Cardiac muscle cell (in vitro differentiated cells and primary cell): ENCODE measurements around the gene SECISBP2. TPM values are rescaled to one million over a fixed set of nuclear protein-coding genes. Genes with fewer than 3 reads are reported as not detected.

Experiments used
- DNase-seq, 2 donors: peaks; one replicate each; pipeline versions ENCODE4 v3.0.0 to v3.0.0-alpha.2; 2010 to 2017; ENCODE audit warnings: low read depth in 1 of 2, low spot score in 1 of 2
- H3K27ac ChIP-seq: fragments of 200-600 bp; sonication (generic); 2 replicates; pipeline ENCODE4 v1.5.1; 2016
- H3K27me3 ChIP-seq: fragments of 200-600 bp; sonication (generic); 2 replicates; pipeline ENCODE4 v1.6.0; 2016; ENCODE audit warnings: control low read depth
- H3K36me3 ChIP-seq: fragments of 200-600 bp; sonication (generic); 2 replicates; pipeline ENCODE4 v1.5.1; 2016; ENCODE audit warnings: control low read depth
- H3K4me1 ChIP-seq: fragments of 200-600 bp; sonication (generic); 2 replicates; pipeline ENCODE4 v1.8.1; 2017; ENCODE audit warnings: low read depth, mild to moderate bottlenecking, mixed run types
- H3K4me3 ChIP-seq: fragments of 200-600 bp; sonication (generic); 2 replicates; pipeline ENCODE4 v1.5.1; 2016; ENCODE audit warnings: mild to moderate bottlenecking
- H3K9me3 ChIP-seq: fragments of 200-600 bp; sonication (generic); 2 replicates; pipeline ENCODE4 v1.5.1; 2017; ENCODE audit warnings: low read depth, mild to moderate bottlenecking, control low read depth
- polyA plus RNA-seq: library from polyadenylated mRNA; unstranded; fragments of >200 nt; fragmentation: Nextera tagmentation; extraction: Ambion mirVana; gene quantifications from 2 replicates; pipeline ENCODE4 v1.2.1, GENCODE V29; 2016
- total RNA-seq: library from RNA; depleted of rRNA; stranded (reverse); fragments of >200 nt; gene quantifications from 2 replicates; pipeline ENCODE4 v1.2.3, GENCODE V29; 2016
- TF ChIP-seq, protein P1 (sequence below): IDR thresholded peaks from 2 replicates; pipeline ENCODE4 v1.5.1; 2012; ENCODE audit warnings: low read depth, mild to moderate bottlenecking, low read length

The SECISBP2 gene
- total and polyA plus RNA-seq, 2 experiments from 2014 or later = 20.4 to 20.5 TPM

DNA sequence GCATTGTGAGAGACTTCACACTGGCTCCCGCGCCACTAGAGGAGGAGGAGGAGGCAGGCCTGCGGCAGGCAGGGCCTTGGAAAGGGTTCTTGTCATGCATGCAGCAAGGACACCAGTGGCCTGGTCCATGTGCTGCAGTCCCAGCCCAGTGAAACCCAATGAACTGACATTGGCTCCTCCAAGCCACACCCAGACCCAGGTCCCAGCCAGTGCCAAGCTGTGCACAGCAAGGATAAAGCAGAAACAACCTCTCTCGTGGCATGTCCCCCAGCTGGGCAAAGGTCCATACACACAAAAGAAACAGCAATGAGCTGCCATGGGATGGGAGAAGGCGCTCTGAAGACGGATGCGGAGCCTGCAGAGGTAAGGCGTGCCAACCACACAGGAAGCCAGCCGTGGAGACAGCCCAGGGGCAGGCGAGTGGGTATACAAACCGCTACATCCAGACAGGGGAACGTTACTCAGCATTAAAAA lies 90.4 kb downstream of the SECISBP2 start:
- no peak for DNase-seq
- H3K27me3 ChIP-seq = no peaks in the 10 kb centered on the region
- TF ChIP-seq, protein P1, sequence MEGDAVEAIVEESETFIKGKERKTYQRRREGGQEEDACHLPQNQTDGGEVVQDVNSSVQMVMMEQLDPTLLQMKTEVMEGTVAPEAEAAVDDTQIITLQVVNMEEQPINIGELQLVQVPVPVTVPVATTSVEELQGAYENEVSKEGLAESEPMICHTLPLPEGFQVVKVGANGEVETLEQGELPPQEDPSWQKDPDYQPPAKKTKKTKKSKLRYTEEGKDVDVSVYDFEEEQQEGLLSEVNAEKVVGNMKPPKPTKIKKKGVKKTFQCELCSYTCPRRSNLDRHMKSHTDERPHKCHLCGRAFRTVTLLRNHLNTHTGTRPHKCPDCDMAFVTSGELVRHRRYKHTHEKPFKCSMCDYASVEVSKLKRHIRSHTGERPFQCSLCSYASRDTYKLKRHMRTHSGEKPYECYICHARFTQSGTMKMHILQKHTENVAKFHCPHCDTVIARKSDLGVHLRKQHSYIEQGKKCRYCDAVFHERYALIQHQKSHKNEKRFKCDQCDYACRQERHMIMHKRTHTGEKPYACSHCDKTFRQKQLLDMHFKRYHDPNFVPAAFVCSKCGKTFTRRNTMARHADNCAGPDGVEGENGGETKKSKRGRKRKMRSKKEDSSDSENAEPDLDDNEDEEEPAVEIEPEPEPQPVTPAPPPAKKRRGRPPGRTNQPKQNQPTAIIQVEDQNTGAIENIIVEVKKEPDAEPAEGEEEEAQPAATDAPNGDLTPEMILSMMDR = no peak
- H3K4me1 ChIP-seq = peaks cover 13% of the 10 kb centered on the region
- H3K27ac ChIP-seq = no peak overlapping the region
- no peaks in the 10 kb centered on the region for H3K36me3 ChIP-seq
- no peak overlapping the region for H3K4me3 ChIP-seq
- H3K9me3 ChIP-seq = no peaks in the 10 kb centered on the region

Other genes starting within 250 kb of the SECISBP2 start
- gene SHC3, start 139.7 kb upstream of the SECISBP2 start, total RNA-seq = 0.27 and 0.53 TPM in 2 replicates
- gene SHC3, start 139.7 kb upstream of the SECISBP2 start, polyA plus RNA-seq = 0.07 and 0.34 TPM in 2 replicates
- 52.7 and 70.5 TPM in 2 replicates for gene CKS2, start 7.3 kb upstream of the SECISBP2 start, total RNA-seq
- gene CKS2, start 7.3 kb upstream of the SECISBP2 start, polyA plus RNA-seq = 108 and 347 TPM in 2 replicates
- 14.5 and 34.2 TPM in 2 replicates for gene SEMA4D, start 179.6 kb downstream of the SECISBP2 start, total RNA-seq
- 16.5 and 28.2 TPM in 2 replicates for gene SEMA4D, start 179.6 kb downstream of the SECISBP2 start, polyA plus RNA-seq